ENCODE measurements around the gene DCAF7.

Gene DCAF7

GRCh38 chr17:63543822-63544420 is 6.4 kb upstream of the DCAF7 start:
- DNase-seq (ENCODE audit: extremely low spot score, insufficient read length, low read depth), result no peak
- FAIRE-seq, result no peak

- no peak for FAIRE-seq
Observed at GRCh38 chr17:63544467-63545301, 5.6 kb upstream of the DCAF7 start.

GRCh38 chr17:63546308-63547082 is 3.8 kb upstream of the DCAF7 start:
- FAIRE-seq (no peak), DNase-seq (ENCODE audit: extremely low spot score, insufficient read length, low read depth) (no peak)

More at GRCh38 chr17:63544467-63545301, 5.6 kb upstream of the DCAF7 start:
- no peak for DNase-seq (ENCODE audit: extremely low spot score, insufficient read length, low read depth)

GRCh38 chr17:63547083-63547523 is 3.2 kb upstream of the DCAF7 start:
- FAIRE-seq (no peak), DNase-seq (ENCODE audit: extremely low spot score, insufficient read length, low read depth) (no peak)

DNA sequence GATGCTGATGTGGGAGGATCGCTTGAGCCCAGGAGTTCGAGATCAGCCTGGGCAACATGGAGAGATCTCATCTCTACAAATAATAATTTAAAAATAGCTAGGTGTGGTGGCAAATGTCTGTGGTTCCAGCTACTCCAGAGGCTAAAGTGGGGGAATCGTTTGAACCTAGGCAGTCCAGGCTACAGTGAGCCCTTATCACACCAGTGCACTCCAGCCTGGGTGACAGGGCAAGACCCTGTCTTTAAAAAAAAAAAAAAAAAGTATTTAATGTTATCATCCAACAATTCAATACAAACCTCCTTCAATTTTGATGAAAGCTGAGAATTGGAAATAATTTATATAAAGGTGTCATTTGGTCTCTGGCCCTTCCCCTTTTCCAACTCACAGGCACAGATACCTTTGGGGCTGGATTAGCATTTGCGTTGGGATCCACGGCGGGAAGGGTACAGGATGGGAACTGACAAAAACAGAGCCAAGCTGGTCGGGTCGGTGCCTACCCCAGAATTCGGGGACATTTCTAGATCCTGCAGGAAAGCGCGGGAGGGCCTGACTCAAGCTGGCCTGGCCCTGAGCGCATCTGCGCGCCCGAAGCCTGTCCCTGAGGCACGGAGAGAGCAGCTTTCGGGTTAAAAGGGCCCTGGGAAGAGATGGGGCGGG is 860 bp upstream of the DCAF7 start:
- FAIRE-seq (no peak), DNase-seq (ENCODE audit: extremely low spot score, insufficient read length, low read depth) (no peak)

GRCh38 chr17:63550817-63551639 is 751 bp downstream of the DCAF7 start:
- DNase-seq (ENCODE audit: extremely low spot score, insufficient read length, low read depth) (no peak), FAIRE-seq (no peak)

DNA sequence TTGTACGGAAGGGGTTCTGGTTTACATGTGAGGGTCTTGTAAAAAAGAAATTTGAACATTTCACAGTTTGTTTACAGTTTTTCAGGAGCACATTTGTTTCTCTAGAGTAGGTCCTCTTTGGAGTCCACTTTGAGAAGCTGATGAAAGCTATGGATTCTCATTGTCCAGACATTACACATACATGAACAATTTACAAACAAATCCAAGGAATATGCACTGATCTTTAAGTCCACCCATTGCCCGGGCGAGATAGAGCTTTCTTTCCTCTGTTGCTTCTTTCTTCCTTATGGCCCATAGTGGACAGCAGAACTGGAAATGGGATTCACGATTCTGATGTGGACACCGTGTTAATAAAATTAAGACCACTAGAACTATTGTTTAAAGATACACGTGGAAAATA is 1.9 kb downstream of the DCAF7 start:
- DNase-seq (ENCODE audit: extremely low spot score, insufficient read length, low read depth) (no peak), FAIRE-seq (no peak)

- FAIRE-seq (no peak), DNase-seq (ENCODE audit: extremely low spot score, insufficient read length, low read depth) (no peak)
Observed at GRCh38 chr17:63555500-63556156, 5.4 kb downstream of the DCAF7 start.

- DNase-seq (ENCODE audit: extremely low spot score, insufficient read length, low read depth) (no peak), FAIRE-seq (no peak)
Observed at GRCh38 chr17:63557416-63557815, 7.1 kb downstream of the DCAF7 start.

DNA sequence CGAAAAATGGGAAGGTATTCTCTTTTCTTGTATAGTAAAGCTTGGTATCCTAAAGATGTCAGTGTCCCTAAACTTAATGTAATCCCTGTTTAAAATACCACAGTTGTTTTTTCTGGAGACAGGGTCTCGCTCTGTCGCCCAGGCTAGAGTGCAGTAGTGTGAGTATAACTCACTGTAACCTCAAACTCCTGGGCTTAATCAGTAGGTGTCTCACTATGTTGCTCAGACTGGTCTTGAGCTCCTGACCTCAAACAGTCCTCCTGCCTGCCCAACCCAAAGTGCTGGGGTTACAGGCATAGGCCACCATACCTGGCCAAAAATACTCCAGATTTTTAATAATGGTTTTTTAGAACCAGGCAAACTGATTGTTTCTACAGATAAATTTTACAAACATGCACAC is 8.2 kb downstream of the DCAF7 start:
- DNase-seq (ENCODE audit: extremely low spot score, insufficient read length, low read depth) (no peak), FAIRE-seq (no peak)

- no peak for FAIRE-seq
- DNase-seq (ENCODE audit: extremely low spot score, insufficient read length, low read depth), result no peak
Observed at GRCh38 chr17:63561819-63562218, 11.5 kb downstream of the DCAF7 start.

DNA sequence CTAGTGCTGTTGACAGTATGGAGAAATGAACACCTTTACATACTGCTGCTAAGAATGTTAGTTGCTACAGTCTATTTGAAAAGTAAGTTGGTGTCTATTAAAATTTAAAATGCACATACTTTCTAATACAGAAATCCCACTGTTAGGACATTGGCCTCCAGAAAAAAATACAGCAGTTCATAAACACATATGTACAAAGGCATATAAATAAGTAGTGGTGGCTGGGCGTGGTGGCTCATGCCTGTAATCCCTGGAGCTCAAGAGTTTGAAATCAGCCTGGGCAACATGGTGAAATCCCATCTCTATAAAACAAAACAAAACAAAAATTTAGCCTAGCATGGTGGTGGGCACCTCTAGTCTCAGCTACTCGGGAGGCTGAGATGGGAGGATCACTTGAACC is 13.1 kb downstream of the DCAF7 start:
- no peak for FAIRE-seq
- no peak for DNase-seq (ENCODE audit: extremely low spot score, insufficient read length, low read depth)

GRCh38 chr17:63564562-63564961 is 14.3 kb downstream of the DCAF7 start:
- FAIRE-seq (no peak), DNase-seq (ENCODE audit: extremely low spot score, insufficient read length, low read depth) (no peak)

GRCh38 chr17:63567229-63567628 is 17.0 kb downstream of the DCAF7 start:
- DNase-seq (ENCODE audit: extremely low spot score, insufficient read length, low read depth), result no peak
- no peak for FAIRE-seq

DNA sequence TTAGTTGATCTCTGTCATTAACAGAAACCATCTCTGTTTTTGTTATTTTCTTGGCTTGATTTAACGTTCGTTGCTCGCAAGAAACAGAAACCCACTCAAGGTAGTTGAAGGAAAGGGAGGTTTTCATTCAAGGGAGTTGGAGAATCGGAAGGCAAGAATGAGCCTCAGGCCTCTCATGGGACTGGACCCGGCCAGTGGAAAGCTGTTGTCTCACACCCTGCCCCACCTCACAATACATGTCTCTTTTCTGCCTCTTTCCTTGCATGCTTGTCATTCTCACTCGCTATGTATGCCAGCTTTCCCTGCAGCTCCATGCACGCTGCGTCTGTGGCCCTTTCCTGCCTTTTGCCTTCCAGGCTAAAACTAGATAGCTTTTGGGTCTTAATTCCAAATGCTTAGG is 18.3 kb downstream of the DCAF7 start:
- FAIRE-seq (no peak), DNase-seq (ENCODE audit: extremely low spot score, insufficient read length, low read depth) (no peak)

DNA sequence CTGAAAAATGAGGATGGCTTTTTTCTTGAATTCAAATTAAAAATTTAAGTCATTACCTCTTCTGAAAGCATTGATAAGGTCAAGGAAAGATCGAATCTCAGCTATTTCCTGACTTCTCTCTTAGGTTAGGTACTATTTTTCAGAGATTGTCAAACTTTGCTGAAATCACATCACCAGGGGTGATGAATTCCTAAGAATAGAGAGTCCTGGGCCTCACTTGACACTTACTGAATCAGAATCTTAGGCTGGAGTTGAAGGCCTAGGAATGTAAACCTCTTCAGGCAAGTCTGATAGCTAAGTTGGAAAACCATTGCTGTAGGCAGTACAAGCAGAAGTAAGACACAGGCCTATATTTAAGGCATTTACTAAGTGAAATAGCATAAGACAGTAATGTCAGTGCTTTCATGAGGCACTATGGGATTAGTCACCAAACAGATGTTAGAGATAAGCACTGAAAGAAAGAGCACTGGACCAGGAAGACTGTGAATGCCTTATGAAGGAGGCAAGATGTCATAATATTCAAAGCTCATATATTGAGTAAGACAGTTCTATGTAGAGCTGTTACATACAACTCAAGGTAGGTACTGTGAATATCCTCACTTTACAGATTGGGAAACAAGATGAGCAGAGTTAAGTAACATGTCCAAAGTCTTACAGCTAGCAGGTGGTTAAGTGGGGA is 21.5 kb downstream of the DCAF7 start:
- DNase-seq (ENCODE audit: extremely low spot score, insufficient read length, low read depth), result no peak
- FAIRE-seq, result no peak

DNA sequence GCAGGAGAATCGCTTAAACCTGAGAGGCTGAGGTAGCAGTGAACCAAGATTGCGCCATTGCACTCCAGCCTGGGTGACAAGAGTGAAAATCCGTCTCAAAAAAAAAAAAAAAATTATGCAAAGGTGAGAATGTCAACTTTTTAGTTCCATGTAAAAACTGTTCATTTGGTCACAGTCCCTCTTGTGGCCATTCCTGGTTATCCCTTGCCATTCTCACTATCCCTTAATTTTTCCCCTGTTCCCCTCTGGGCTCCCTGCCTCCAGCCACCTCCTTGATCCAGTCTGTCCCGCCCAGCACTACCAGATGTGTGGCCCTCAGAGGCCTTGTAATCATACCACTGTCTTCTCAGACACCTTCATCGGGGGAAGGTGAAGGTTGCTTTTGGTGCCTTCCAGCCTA is 23.4 kb downstream of the DCAF7 start:
- FAIRE-seq, result no peak
- DNase-seq (ENCODE audit: extremely low spot score, insufficient read length, low read depth), result no peak

- FAIRE-seq (no peak), DNase-seq (ENCODE audit: extremely low spot score, insufficient read length, low read depth) (no peak)
Observed at GRCh38 chr17:63578027-63578768, 27.9 kb downstream of the DCAF7 start.

All from GM18507 (cell line).